ENCODE measurements around the gene SMAD5. TPM values are rescaled to one million over a fixed set of nuclear protein-coding genes. Genes with fewer than 3 reads are reported as not detected.

Gene SMAD5
- total RNA-seq, result 12.8 and 16.7 TPM in 2 replicates

DNA sequence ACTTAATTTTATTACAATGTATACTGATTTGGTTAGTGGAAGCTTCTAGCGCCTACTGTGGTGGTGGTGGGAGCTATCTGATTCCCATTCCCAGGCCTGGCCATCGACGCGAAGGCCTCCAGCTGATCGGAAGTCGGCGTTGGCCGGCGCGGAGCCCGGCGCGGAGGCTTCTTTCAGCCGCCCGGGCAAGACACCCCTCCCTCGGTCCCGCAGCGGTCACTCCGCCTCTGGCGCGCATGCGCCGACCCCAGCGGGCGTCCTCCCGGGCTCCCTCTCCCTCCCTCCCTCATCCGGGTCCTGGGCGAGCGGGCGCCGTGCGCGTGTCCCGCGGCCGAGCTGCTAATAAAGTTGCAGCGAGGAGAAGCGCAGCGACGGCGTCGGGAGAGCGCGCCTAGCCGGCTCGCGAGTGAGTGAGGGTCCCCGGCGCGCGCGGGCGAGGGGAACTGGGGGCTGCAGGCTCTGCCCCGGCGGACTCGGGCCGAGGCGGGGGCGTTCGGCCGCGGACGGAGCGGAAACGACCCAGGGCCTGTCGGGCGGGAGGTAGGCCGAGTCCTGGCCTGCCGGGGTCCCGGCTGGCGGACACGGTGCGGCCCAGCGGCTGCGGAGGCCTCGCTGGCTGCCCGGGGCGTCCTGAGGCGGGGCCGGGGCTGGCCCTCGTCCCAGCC lies at the start of gene SMAD5:
SMAD5 (plus strand) TSS at position 289 of the 665 bp plus-strand sequence. CDS start 20,916 bp downstream, outside the sequence.
- Mint-ChIP-seq H3K9me3 (no peaks in the 10 kb centered on the region), H3K4me1 (peaks cover 16% of the 10 kb centered on the region), H3K4me3 (peak within 1 kb of the TSS; percentile 93), H3K27me3 (peaks cover 52% of the 10 kb centered on the region), H3K27ac (peak within 1 kb of the TSS; percentile 87), H3K36me3 (ENCODE audit: low read depth) (peaks cover 2% of the 10 kb centered on the region)
- intact Hi-C loops (cut with micrococcal nuclease), result loop anchor here (2.0 kb wide), 1 partner anchor 52 kb away; no protein-coding TSS in a partner anchor
- peak; percentile 94 for DNase-seq

- peaks cover 30% of the 10 kb centered on the region for H3K27me3 Mint-ChIP-seq
- DNase-seq, result no peak
- H3K4me3 Mint-ChIP-seq, result no peak overlapping the region
- intact Hi-C loops (cut with micrococcal nuclease), result loop anchor here (5.0 to 10.0 kb wide), 2 partner anchors 90 to 107 kb away; no protein-coding TSS in a partner anchor
- H3K36me3 Mint-ChIP-seq (ENCODE audit: low read depth), result no peaks in the 10 kb centered on the region
- peaks cover 11% of the 10 kb centered on the region for H3K4me1 Mint-ChIP-seq
- H3K9me3 Mint-ChIP-seq, result no peaks in the 10 kb centered on the region
- no peak overlapping the region for H3K27ac Mint-ChIP-seq
Measured at GRCh38 chr5:136084698-136085097, 47.9 kb upstream of the SMAD5 start.

DNA sequence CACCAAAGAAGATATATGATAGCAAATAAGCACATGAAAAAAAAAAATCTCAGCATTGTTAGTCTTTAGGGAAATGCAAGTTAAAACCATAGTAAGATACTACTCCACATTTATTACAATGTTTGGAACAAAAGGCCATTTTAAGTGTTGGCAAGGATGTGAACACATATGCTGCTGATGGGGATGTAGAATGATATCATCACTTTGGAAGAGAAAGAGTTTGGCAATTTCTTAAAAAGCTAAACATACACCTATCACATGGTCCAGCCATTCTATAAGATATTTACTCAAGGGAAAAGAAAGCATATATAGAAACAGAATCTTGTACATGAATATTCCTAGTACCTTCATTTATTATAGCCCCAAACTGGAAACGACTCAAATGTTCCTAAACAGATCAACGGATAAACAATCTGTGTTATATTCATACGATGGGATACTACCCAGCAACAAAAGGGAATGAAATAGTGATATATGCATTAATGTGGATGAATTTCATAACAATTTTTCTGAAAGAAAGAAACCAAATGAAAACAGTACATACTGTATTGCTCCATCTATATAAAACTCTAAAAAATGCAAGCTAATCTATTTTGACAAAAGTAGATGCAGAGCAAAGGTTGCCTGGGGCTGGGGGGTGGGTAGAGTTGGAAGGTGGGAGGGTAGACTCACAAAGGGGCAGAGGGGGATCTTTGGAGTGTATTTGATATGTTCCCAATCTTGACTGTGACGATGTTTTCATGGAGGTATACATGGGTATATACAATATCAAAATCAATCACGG lies 45.7 kb upstream of the SMAD5 start:
- intact Hi-C loops (cut with micrococcal nuclease), result loop anchor here (10.0 kb wide), 1 partner anchor 88 kb away; no protein-coding TSS in a partner anchor

DNA sequence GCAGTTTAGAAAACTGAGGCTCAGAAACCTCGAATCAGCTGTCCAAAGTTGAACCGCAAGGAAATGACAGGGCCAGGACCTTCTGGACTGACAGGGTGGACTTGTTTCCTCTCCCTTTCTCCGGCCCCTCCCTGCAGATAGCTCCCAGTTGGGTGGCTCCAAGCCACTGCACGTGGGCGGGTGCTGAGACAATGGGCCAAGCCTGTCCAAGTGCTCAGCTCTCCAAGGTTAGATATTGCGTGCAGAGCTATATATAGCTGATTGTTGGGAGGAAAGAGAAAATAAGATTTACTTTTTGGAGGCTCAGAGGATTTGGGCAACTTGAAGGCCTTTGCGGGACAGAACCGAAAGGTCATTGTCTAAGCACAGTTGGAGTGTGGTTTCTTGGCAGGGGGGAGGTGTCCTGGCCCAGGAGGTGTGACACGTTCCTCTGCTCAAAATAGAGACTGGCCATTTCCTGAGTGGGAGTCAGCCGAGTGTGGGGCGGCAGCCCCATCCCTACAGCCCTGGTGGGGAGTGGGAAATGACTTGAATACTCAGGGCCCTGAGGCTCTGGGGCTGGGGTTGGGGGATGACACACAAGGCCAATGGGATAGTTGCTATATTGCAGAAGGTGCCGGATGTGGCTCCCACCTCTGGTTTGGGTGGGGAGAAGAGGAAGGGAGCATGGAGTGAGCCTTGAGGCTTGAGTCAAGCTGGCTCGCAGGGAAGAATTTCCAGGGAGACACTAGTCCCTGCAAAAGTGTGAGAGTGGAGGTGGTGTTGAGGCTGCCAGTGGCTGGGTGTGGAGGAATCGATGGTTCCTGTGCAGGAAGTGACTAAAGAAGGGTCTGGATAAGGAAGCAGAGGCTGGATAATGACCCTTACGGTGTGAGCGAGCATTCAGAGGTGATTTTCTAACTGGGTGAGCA lies 44.4 kb upstream of the SMAD5 start:
- no peaks in the 10 kb centered on the region for H3K4me1 Mint-ChIP-seq
- no peak for DNase-seq
- peaks cover 16% of the 10 kb centered on the region for H3K27me3 Mint-ChIP-seq
- no peak overlapping the region for H3K27ac Mint-ChIP-seq
- no peaks in the 10 kb centered on the region for H3K9me3 Mint-ChIP-seq
- intact Hi-C loops (cut with micrococcal nuclease), result loop anchor here (10.0 kb wide), 1 partner anchor 87 kb away; no protein-coding TSS in a partner anchor
- no peak overlapping the region for H3K4me3 Mint-ChIP-seq
- H3K36me3 Mint-ChIP-seq (ENCODE audit: low read depth), result no peaks in the 10 kb centered on the region

More for the DNA sequence above, 45.7 kb upstream of the SMAD5 start:
- Mint-ChIP-seq H3K9me3 (no peaks in the 10 kb centered on the region), H3K27me3 (peaks cover 16% of the 10 kb centered on the region), H3K4me3 (no peak overlapping the region), H3K27ac (no peak overlapping the region), H3K4me1 (no peaks in the 10 kb centered on the region), H3K36me3 (ENCODE audit: low read depth) (no peaks in the 10 kb centered on the region)
- no peak for DNase-seq

- no peaks in the 10 kb centered on the region for H3K9me3 Mint-ChIP-seq
- no peaks in the 10 kb centered on the region for H3K36me3 Mint-ChIP-seq (ENCODE audit: low read depth)
- no peak for DNase-seq
- peaks cover 20% of the 10 kb centered on the region for H3K27me3 Mint-ChIP-seq
- no peak overlapping the region for H3K4me3 Mint-ChIP-seq
- intact Hi-C loops (cut with micrococcal nuclease), result loop anchor here (10.0 kb wide), 1 partner anchor 85 kb away; no protein-coding TSS in a partner anchor
- H3K27ac Mint-ChIP-seq, result no peak overlapping the region
- H3K4me1 Mint-ChIP-seq, result no peaks in the 10 kb centered on the region
Measured at GRCh38 chr5:136089791-136090190, 42.9 kb upstream of the SMAD5 start.

- Mint-ChIP-seq H3K27ac (no peak overlapping the region), H3K4me3 (no peak overlapping the region), H3K4me1 (no peaks in the 10 kb centered on the region), H3K36me3 (ENCODE audit: low read depth) (no peaks in the 10 kb centered on the region), H3K27me3 (peaks cover 22% of the 10 kb centered on the region), H3K9me3 (no peaks in the 10 kb centered on the region)
- no peak for DNase-seq
- intact Hi-C loops (cut with micrococcal nuclease), result no loop called here
Measured at GRCh38 chr5:136090319-136090718, 42.3 kb upstream of the SMAD5 start.

GRCh38 chr5:136094189-136094912 lies 38.3 kb upstream of the SMAD5 start:
- H3K9me3 Mint-ChIP-seq, result no peaks in the 10 kb centered on the region
- H3K4me1 Mint-ChIP-seq, result no peaks in the 10 kb centered on the region
- peaks cover 19% of the 10 kb centered on the region for H3K27me3 Mint-ChIP-seq
- no peak overlapping the region for H3K4me3 Mint-ChIP-seq
- intact Hi-C loops (cut with micrococcal nuclease), result no loop called here
- H3K27ac Mint-ChIP-seq, result no peak overlapping the region
- no peaks in the 10 kb centered on the region for H3K36me3 Mint-ChIP-seq (ENCODE audit: low read depth)
- DNase-seq, result no peak

DNA sequence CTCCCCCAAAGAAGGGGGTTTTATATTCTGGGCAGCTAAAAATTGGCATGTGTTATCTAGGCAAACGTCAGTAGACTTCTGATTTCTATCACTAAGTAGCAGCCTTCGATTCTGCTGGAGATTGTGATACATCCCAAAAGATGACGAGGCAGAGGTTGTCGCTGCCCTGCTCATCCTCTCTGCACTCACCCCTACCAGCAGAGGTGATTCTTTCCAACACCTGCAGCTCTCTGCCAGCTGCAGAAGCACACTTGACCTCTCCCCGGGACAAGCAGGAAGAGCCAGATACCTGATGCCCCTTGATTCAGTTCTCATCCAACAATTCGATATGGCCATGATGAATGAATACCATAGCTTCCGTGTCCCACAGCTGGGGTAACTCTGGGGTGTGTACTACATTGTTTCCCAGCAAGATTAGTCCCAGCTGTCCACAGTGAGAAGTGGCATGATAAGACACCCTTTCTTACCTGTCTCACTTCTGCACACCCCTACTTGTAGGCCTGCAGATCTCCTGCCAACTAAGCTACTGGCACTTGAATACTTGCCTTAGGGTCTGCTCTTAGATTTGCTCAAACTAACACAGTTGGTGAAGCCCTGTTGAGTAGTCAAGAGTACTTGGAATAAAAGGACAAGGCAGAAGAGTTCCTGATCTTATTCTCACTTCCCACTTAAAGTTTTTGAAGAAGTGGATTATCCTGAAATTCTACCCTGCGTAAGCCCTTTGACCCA lies 37.6 kb upstream of the SMAD5 start:
- no peaks in the 10 kb centered on the region for H3K9me3 Mint-ChIP-seq
- H3K27me3 Mint-ChIP-seq, result peaks cover 20% of the 10 kb centered on the region
- DNase-seq, result no peak
- no peaks in the 10 kb centered on the region for H3K4me1 Mint-ChIP-seq
- intact Hi-C loops (cut with micrococcal nuclease), result no loop called here
- H3K27ac Mint-ChIP-seq, result no peak overlapping the region
- no peak overlapping the region for H3K4me3 Mint-ChIP-seq
- no peaks in the 10 kb centered on the region for H3K36me3 Mint-ChIP-seq (ENCODE audit: low read depth)

GRCh38 chr5:136098176-136098575 lies 34.5 kb upstream of the SMAD5 start:
- DNase-seq, result no peak
- Mint-ChIP-seq H3K27me3 (peaks cover 15% of the 10 kb centered on the region), H3K9me3 (no peaks in the 10 kb centered on the region), H3K36me3 (ENCODE audit: low read depth) (no peaks in the 10 kb centered on the region), H3K4me3 (no peak overlapping the region), H3K27ac (no peak overlapping the region), H3K4me1 (no peaks in the 10 kb centered on the region)
- intact Hi-C loops (cut with micrococcal nuclease), result no loop called here

DNA sequence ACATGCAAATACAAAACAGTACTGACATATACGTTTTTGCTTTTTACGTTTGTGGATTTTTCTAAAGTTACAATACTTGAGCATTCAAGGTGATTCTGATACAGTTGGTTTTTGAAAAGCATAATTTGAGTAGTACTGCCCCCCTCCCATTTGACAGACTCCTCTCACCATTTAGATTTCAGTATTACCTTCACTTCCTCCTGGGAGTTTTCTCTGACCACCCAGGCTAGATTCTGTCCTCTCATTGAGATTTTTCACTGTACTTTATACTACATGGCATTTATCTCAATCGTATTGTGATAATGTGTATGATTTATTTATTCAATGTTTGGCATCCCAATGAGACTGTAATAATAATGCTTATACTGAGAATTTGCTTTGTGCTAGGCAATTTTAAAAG lies 32.8 kb upstream of the SMAD5 start:
- intact Hi-C loops (cut with micrococcal nuclease), result no loop called here
- no peaks in the 10 kb centered on the region for H3K9me3 Mint-ChIP-seq
- no peak overlapping the region for H3K27ac Mint-ChIP-seq
- no peak overlapping the region for H3K4me3 Mint-ChIP-seq
- no peaks in the 10 kb centered on the region for H3K4me1 Mint-ChIP-seq
- H3K27me3 Mint-ChIP-seq, result peaks cover 17% of the 10 kb centered on the region
- DNase-seq, result no peak
- H3K36me3 Mint-ChIP-seq (ENCODE audit: low read depth), result no peaks in the 10 kb centered on the region

GRCh38 chr5:136101884-136102283 lies 30.8 kb upstream of the SMAD5 start:
- DNase-seq, result no peak
- Mint-ChIP-seq H3K4me3 (no peak overlapping the region), H3K9me3 (no peaks in the 10 kb centered on the region), H3K27ac (no peak overlapping the region), H3K4me1 (no peaks in the 10 kb centered on the region), H3K27me3 (peaks cover 12% of the 10 kb centered on the region), H3K36me3 (ENCODE audit: low read depth) (no peaks in the 10 kb centered on the region)
- intact Hi-C loops (cut with micrococcal nuclease), result no loop called here

- H3K27ac Mint-ChIP-seq, result no peak overlapping the region
- intact Hi-C loops (cut with micrococcal nuclease), result no loop called here
- H3K27me3 Mint-ChIP-seq, result peaks cover 12% of the 10 kb centered on the region
- H3K4me3 Mint-ChIP-seq, result no peak overlapping the region
- H3K36me3 Mint-ChIP-seq (ENCODE audit: low read depth), result no peaks in the 10 kb centered on the region
- no peak for DNase-seq
- no peaks in the 10 kb centered on the region for H3K4me1 Mint-ChIP-seq
- H3K9me3 Mint-ChIP-seq, result no peaks in the 10 kb centered on the region
Measured at GRCh38 chr5:136103118-136103517, 29.5 kb upstream of the SMAD5 start.
